NT2/D1 (cell line): ENCODE results near the gene CAAP1.

Experiments
- DNase-seq: peaks from one replicate; pipeline ENCODE4 v3.0.0-alpha.2; 2011; ENCODE audit warnings: low read depth, low spot score
- H3K27me3 ChIP-seq: 2 replicates; pipeline ENCODE4 v1.6.0; 2011; ENCODE audit warnings: mild to moderate bottlenecking; ENCODE audit not compliant: insufficient read length, insufficient read depth
- H3K36me3 ChIP-seq: 2 replicates; pipeline ENCODE4 v1.6.1; 2011; ENCODE audit warnings: mild to moderate bottlenecking, low read length, mixed read lengths; ENCODE audit not compliant: insufficient read depth, insufficient read length
- H3K4me1 ChIP-seq: 2 replicates; pipeline ENCODE4 v1.5.1; 2011; ENCODE audit not compliant: insufficient read depth, insufficient read length
- H3K4me3 ChIP-seq: 2 replicates; pipeline ENCODE4 v1.5.1; 2011; ENCODE audit warnings: low read depth; ENCODE audit not compliant: insufficient read length
- H3K9ac ChIP-seq: 2 replicates; pipeline ENCODE4 v1.6.0; 2011; ENCODE audit warnings: low read depth; ENCODE audit not compliant: insufficient read length
- H3K9me3 ChIP-seq: 2 replicates; pipeline ENCODE4 v1.5.1; 2011; ENCODE audit warnings: mild to moderate bottlenecking, low read length; ENCODE audit not compliant: insufficient read depth
- SUZ12 ChIP-seq: IDR thresholded peaks from 2 replicates; pipeline ENCODE4 v1.6.1; 2011; ENCODE audit not compliant: insufficient read length, insufficient read depth; ENCODE audit errors: extremely low read depth
- YY1 ChIP-seq: IDR thresholded peaks from 2 replicates; pipeline ENCODE4 v1.6.1; 2011; ENCODE audit not compliant: insufficient read length, insufficient read depth
- ZNF274 ChIP-seq: IDR thresholded peaks from 2 replicates; pipeline ENCODE4 v1.6.1; 2011; ENCODE audit warnings: mild to moderate bottlenecking, low read depth, low read length

The CAAP1 gene

GRCh38 chr9:26800322-26800721, 92.3 kb downstream of the CAAP1 start:
- no peaks in the 10 kb centered on the region for H3K9me3 ChIP-seq
- no peak for TF ChIP-seq ZNF274
- TF ChIP-seq SUZ12: no peak
- no peak for TF ChIP-seq YY1
- H3K9ac ChIP-seq: no peak overlapping the region
- no peak for DNase-seq
- no peaks in the 10 kb centered on the region for H3K36me3 ChIP-seq
- H3K4me1 ChIP-seq: no peaks in the 10 kb centered on the region
- H3K27me3 ChIP-seq: no peaks in the 10 kb centered on the region
- H3K4me3 ChIP-seq: no peak overlapping the region

DNA sequence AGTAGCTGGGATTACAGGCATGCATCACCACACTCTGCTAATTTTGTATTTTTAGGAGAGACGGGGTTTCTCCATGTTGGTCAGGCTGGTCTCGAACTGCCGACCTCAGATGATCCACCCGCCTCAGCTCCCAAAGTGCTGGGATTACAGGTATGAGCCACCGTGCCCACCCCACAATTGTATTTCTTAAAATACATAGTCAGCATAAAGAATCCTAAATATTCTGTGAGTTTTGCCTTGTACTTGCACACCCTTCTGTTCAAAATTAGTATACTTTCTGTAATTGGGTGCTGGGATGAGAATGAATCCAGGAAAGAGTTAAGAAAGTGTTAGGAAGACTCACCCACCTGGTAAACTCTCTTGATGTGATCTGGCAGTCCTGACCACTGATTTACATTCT, 101.3 kb downstream of the CAAP1 start:
- no peak for TF ChIP-seq SUZ12
- no peak for TF ChIP-seq ZNF274
- TF ChIP-seq YY1: no peak
- Histone ChIP-seq H3K27me3 (no peaks in the 10 kb centered on the region), H3K4me1 (no peaks in the 10 kb centered on the region), H3K9ac (no peak overlapping the region), H3K36me3 (no peaks in the 10 kb centered on the region), H3K4me3 (no peak overlapping the region), H3K9me3 (no peaks in the 10 kb centered on the region)
- no peak for DNase-seq
